Neuronal stem cell (in vitro differentiated cells): Measurements from ENCODE around the gene EYA3.

Source experiments
- DNase-seq: peaks from one replicate; pipeline ENCODE4 v3.0.0-alpha.2; 2013; ENCODE audit warnings: low spot score
- H2AFZ ChIP-seq: one replicate; pipeline ENCODE4 v1.6.1; 2013; ENCODE audit warnings: mild to moderate bottlenecking, low read length, inconsistent platforms
- H2AK5ac ChIP-seq: 2 replicates; pipeline ENCODE4 v1.6.1; 2013; ENCODE audit warnings: low read depth, mild to moderate bottlenecking, inconsistent platforms, low read length, moderate library complexity, mixed read lengths
- H2BK120ac ChIP-seq: 2 replicates; pipeline ENCODE4 v1.6.1; 2013; ENCODE audit warnings: low read depth, mild to moderate bottlenecking, inconsistent platforms, low read length, moderate library complexity, mixed read lengths
- H2BK12ac ChIP-seq: one replicate; pipeline ENCODE4 v1.6.1; 2013; ENCODE audit warnings: low read length, inconsistent platforms
- H2BK15ac ChIP-seq: 2 replicates; pipeline ENCODE4 v1.6.1; 2013; ENCODE audit warnings: mild to moderate bottlenecking, low read length, inconsistent platforms, mixed read lengths
- H2BK5ac ChIP-seq: one replicate; pipeline ENCODE4 v1.6.1; 2013; ENCODE audit warnings: inconsistent platforms, mild to moderate bottlenecking, low read length, moderate library complexity
- H3K14ac ChIP-seq: one replicate; pipeline ENCODE4 v1.6.1; 2013; ENCODE audit warnings: low read length, inconsistent platforms
- H3K18ac ChIP-seq: 2 replicates; pipeline ENCODE4 v1.6.1; 2013; ENCODE audit warnings: low read length, inconsistent platforms
- H3K23ac ChIP-seq: 2 replicates; pipeline ENCODE4 v1.6.1; 2013; ENCODE audit warnings: low read depth, mild to moderate bottlenecking, mixed read lengths, low read length, inconsistent platforms; ENCODE audit not compliant: poor library complexity
- H3K27ac ChIP-seq: replicated peaks from 3 replicates; pipeline ENCODE4 v1.5.1; 2013; ENCODE audit warnings: low read length, inconsistent platforms
- H3K27me3 ChIP-seq, 3 experiments: 2 replicates each; pipeline ENCODE4 v1.6.1; 2013; ENCODE audit warnings: low read length in 3 of 3, mild to moderate bottlenecking in 2 of 3, inconsistent platforms in 1 of 3, low read depth in 1 of 3, mixed read lengths in 1 of 3, moderate library complexity in 1 of 3; ENCODE audit not compliant: control insufficient read depth in 3 of 3, insufficient read depth in 3 of 3
- H3K36me3 ChIP-seq, 2 donors: replicated peaks in 1 of 2; 2 replicates each; pipeline ENCODE4 v1.6.1; 2013; ENCODE audit warnings: low read length in 2 of 2; ENCODE audit not compliant: control insufficient read depth in 2 of 2, insufficient read depth in 2 of 2
- H3K4ac ChIP-seq: 2 replicates; pipeline ENCODE4 v1.6.1; 2013; ENCODE audit warnings: inconsistent platforms, mild to moderate bottlenecking, low read length, moderate library complexity
- H3K4me1 ChIP-seq, 2 donors: 1 replicate in 1 of 2; 2 replicates in 1 of 2; pipeline ENCODE4 v1.6.1; 2013; ENCODE audit warnings: low read length in 2 of 2, low read depth in 1 of 2; ENCODE audit not compliant: control insufficient read depth in 2 of 2, insufficient read depth in 1 of 2
- H3K4me2 ChIP-seq: one replicate; pipeline ENCODE4 v1.6.1; 2013; ENCODE audit warnings: mild to moderate bottlenecking, low read length, inconsistent platforms; ENCODE audit not compliant: insufficient read depth, poor library complexity, severe bottlenecking
- H3K4me3 ChIP-seq, 2 donors: 2 replicates each; pipeline ENCODE4 v1.5.1; 2013; ENCODE audit warnings: low read length in 2 of 2, mild to moderate bottlenecking in 2 of 2, inconsistent platforms in 1 of 2, moderate library complexity in 1 of 2
- H3K79me1 ChIP-seq: one replicate; pipeline ENCODE4 v1.6.1; 2013; ENCODE audit warnings: low read depth, mild to moderate bottlenecking, inconsistent platforms, low read length, moderate library complexity
- H3K9ac ChIP-seq: one replicate; pipeline ENCODE4 v1.6.1; 2013; ENCODE audit warnings: mild to moderate bottlenecking, low read depth, low read length, inconsistent platforms; ENCODE audit not compliant: poor library complexity
- H3K9me3 ChIP-seq, 2 donors: replicated peaks in 1 of 2; 2 replicates each; pipeline versions ENCODE3 to v1.6.1; 2013; ENCODE audit warnings: low read length in 2 of 2, mild to moderate bottlenecking in 2 of 2, inconsistent platforms in 1 of 2, low read depth in 1 of 2, mixed read lengths in 1 of 2, moderate library complexity in 1 of 2; ENCODE audit not compliant: control insufficient read depth in 2 of 2, insufficient read depth in 1 of 2
- H4K8ac ChIP-seq: one replicate; pipeline ENCODE4 v1.6.1; 2013; ENCODE audit warnings: low read depth, mild to moderate bottlenecking, inconsistent platforms, low read length, moderate library complexity
- H4K91ac ChIP-seq: one replicate; pipeline ENCODE4 v1.6.1; 2013; ENCODE audit warnings: low read length, low read depth, mild to moderate bottlenecking, inconsistent platforms; ENCODE audit not compliant: poor library complexity
- WGBS, 2 donors: extraction: QIAGEN DNeasy Blood & Tissue Kit; methylation state at CpG; one replicate each; pipeline ENCODE4 v1.1.7; 2013; ENCODE audit warnings: missing lambda C conversion rate in 2 of 2, mixed read lengths in 1 of 2; ENCODE audit not compliant: insufficient read length in 2 of 2, insufficient replicate concordance in 1 of 2; ENCODE audit errors: extremely low coverage in 2 of 2; 5-methylcytosine and 5-hydroxymethylcytosine counted together

EYA3 gene

GRCh38 chr1:28104866-28105467 is 16.6 kb upstream of the EYA3 start:
- Histone ChIP-seq H2BK15ac (no peak overlapping the region), H3K79me1 (no peaks in the 10 kb centered on the region), H3K4me1 (no peaks in the 10 kb centered on the region), H3K18ac (no peak overlapping the region), H3K9ac (no peak overlapping the region), H2BK5ac (no peak overlapping the region), H3K36me3 (no peaks in the 10 kb centered on the region), H2AK5ac (no peak overlapping the region), H3K4me3 (no peak overlapping the region), H3K4me2 (peak overlapping the region; percentile 35), H2BK120ac (no peak overlapping the region), H3K4ac (no peak overlapping the region), H4K91ac (no peak overlapping the region), H3K9me3 (no peaks in the 10 kb centered on the region), H3K27me3 (peaks cover 0 to 10% (median 0%) of the 10 kb centered on the region in 3 experiments), H3K27ac (no peak overlapping the region), H2AFZ (peak overlapping the region; percentile 87), H3K23ac (no peak overlapping the region), H4K8ac (no peak overlapping the region), H2BK12ac (no peak overlapping the region), H3K14ac (no peak overlapping the region)
- peak; percentile 42 for DNase-seq
- no CpG with 5 or more reads among the region's 11 CpGs for WGBS, 2 donors

- Histone ChIP-seq H3K27me3 (no peaks in the 10 kb centered on the region), H3K9ac (no peak overlapping the region), H2AK5ac (no peak overlapping the region), H3K4ac (no peak overlapping the region), H3K79me1 (no peaks in the 10 kb centered on the region), H3K14ac (no peak overlapping the region), H2BK15ac (no peak overlapping the region), H3K23ac (no peak overlapping the region), H2BK5ac (no peak overlapping the region), H3K18ac (no peak overlapping the region), H3K36me3 (no peaks in the 10 kb centered on the region), H4K91ac (no peak overlapping the region), H3K4me2 (no peak overlapping the region), H2AFZ (no peak overlapping the region), H2BK120ac (no peak overlapping the region), H3K4me3 (no peak overlapping the region), H3K4me1 (no peaks in the 10 kb centered on the region), H2BK12ac (no peak overlapping the region), H3K27ac (no peak overlapping the region), H3K9me3 (no peaks in the 10 kb centered on the region), H4K8ac (no peak overlapping the region)
- DNase-seq: no peak
- no CpG with 5 or more reads among the region's 1 CpG for WGBS, 2 donors
Observed at GRCh38 chr1:28102189-28102588, 13.8 kb upstream of the EYA3 start.

- WGBS, 2 donors: no CpG with 5 or more reads among the region's 5 CpGs
- Histone ChIP-seq H2BK12ac (no peak overlapping the region), H3K23ac (no peak overlapping the region), H2AFZ (no peak overlapping the region), H2BK120ac (no peak overlapping the region), H3K4ac (no peak overlapping the region), H3K36me3 (no peaks in the 10 kb centered on the region), H3K14ac (no peak overlapping the region), H3K4me1 (no peaks in the 10 kb centered on the region), H3K9ac (no peak overlapping the region), H2AK5ac (no peak overlapping the region), H3K27me3 (no peaks in the 10 kb centered on the region), H3K4me2 (no peak overlapping the region), H3K79me1 (no peaks in the 10 kb centered on the region), H4K91ac (no peak overlapping the region), H3K27ac (no peak overlapping the region), H4K8ac (no peak overlapping the region), H3K9me3 (no peaks in the 10 kb centered on the region), H3K4me3 (no peak overlapping the region), H2BK5ac (no peak overlapping the region), H2BK15ac (no peak overlapping the region), H3K18ac (no peak overlapping the region)
- no peak for DNase-seq
Observed at GRCh38 chr1:28099050-28099769, 10.8 kb upstream of the EYA3 start.

- Histone ChIP-seq H3K14ac (no peak overlapping the region), H2BK12ac (no peak overlapping the region), H3K79me1 (no peaks in the 10 kb centered on the region), H2BK120ac (no peak overlapping the region), H3K18ac (no peak overlapping the region), H3K23ac (no peak overlapping the region), H2BK15ac (no peak overlapping the region), H3K9ac (no peak overlapping the region), H2AFZ (no peak overlapping the region), H3K36me3 (no peaks in the 10 kb centered on the region), H3K4me3 (no peak overlapping the region), H3K4ac (no peak overlapping the region), H4K8ac (no peak overlapping the region), H3K4me2 (no peak overlapping the region), H4K91ac (no peak overlapping the region), H3K27ac (no peak overlapping the region), H3K27me3 (no peaks in the 10 kb centered on the region), H3K4me1 (no peaks in the 10 kb centered on the region), H2BK5ac (no peak overlapping the region), H3K9me3 (no peaks in the 10 kb centered on the region), H2AK5ac (no peak overlapping the region)
- DNase-seq: no peak
- WGBS, 2 donors: no CpG with 5 or more reads among the region's 4 CpGs
Observed at GRCh38 chr1:28097100-28097472, 8.7 kb upstream of the EYA3 start.
